NCI-H146 treated with DMSO at 0.1 percent for 48 hours (cell line): ENCODE data around the gene DHRS2.
"Not testable (repeated sequence)": the region's sequence is repeated elsewhere in the genome, so short reads cannot be mapped to it uniquely, and the experiment has no call there.

ENCODE experiments used
- DNase-seq: peaks from one replicate; lab custom pipeline; 2025; ENCODE audit not compliant: unreplicated experiment; lab: John Stamatoyannopoulos, UW

DHRS2 gene, protein sequence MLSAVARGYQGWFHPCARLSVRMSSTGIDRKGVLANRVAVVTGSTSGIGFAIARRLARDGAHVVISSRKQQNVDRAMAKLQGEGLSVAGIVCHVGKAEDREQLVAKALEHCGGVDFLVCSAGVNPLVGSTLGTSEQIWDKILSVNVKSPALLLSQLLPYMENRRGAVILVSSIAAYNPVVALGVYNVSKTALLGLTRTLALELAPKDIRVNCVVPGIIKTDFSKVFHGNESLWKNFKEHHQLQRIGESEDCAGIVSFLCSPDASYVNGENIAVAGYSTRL

GRCh38 chr14:23636317-23637211 lies at the start of gene DHRS2:
Gene DHRS2 (plus strand): TSS chr14:23636364. CDS start chr14:23638865, 2,501 bp downstream.
- DNase-seq = no peak

GRCh38 chr14:23588884-23589598 lies 47.1 kb upstream of the DHRS2 start:
- peak; percentile 69 for DNase-seq

DNA sequence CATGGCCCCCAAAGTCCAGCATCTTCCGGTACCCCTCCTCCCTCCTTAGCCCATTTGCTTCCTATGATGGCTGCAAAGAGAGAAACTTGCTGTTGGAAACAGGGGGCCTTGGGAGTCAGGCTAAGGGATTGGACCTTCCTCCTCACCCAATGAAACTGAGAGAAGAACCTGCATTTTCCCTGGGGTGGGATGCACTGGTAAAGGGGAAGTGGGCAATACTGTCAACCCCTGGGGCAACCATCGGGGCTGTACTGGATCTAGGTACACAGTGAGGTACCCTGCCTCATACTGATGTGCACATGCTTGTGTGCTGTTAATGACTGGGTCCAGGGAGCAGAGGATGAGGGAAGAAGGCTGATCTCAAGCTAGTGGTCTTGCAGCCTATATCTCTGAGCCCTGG lies 46.6 kb upstream of the DHRS2 start:
- no peak for DNase-seq

- DNase-seq = no peak
These were observed 46.0 kb upstream of the DHRS2 start for GRCh38 chr14:23590198-23590597.

DNA sequence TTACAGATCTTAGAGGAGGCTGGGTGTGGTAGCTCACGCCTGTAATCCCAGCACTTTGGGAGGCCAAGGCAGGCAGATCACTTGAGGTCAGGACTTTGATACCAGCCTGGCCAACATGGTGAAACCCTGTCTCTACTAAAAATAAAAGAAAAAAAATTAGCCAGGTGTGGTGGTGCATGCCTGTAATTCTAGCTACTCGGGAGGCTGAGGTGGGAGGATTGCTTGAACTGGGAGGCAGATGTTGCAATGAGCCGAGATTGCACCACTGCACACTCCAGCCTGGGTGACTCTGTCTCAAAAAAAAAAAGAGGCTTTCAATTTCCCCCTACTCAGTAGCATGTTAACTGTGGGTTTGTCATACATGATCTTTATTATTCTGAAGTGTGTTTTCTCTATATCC lies 42.0 kb upstream of the DHRS2 start:
- DNase-seq = not testable (repeated sequence)

DNA sequence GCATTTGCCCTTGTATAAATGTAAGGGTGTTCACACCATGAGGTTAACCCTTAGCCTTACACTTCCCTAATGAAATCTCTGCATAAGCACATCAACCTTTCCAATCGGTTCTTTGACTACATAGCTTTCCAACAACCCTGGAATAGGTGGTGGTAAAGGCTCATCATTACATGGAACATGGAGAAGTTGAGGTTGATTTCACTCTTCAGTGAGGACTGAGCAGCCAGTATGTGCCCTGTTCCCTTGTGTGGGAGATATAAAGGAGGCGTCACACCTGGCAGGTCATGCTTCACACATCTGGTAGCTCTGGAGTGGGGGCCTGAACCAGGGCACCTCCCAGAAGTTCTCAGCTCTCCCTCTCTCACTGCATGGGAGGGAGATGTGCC lies 35.8 kb upstream of the DHRS2 start:
- no peak for DNase-seq

DNA sequence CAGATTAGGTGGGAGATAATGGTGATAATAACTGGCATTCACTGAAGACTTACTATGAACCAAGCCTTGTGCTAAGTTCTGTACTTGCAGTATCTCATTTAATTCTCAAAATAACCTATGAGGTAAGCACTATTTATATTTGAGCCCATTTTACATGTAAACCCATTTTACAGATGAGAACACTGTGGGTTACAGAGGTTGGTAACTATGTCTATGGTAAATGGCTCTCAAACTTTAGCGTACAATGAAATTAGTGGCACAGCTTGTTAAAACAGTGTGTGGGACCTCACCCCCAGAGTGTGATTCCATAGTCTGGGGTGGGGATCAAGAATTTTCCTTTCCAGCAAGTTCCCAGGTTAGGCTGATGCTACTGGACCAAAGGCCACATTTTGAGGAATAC lies 35.4 kb upstream of the DHRS2 start:
- DNase-seq = no peak

- no peak for DNase-seq
These were observed 34.7 kb upstream of the DHRS2 start for GRCh38 chr14:23601424-23601823.

DNA sequence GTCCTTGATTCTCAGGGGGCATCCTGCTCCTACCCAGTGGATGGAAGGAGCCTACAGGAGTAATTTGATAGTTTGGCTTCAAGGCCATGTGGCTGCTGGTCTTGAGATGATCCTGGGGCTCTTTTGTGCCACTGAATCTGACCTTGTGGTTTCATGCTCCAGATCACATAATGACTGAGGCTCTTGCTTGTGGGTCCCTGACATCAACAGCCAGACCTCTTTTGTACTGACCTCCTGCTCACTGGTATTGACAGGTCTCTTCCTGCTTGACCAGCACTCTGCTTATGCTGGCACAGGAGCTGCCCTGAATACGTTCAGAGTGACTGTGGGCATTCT lies 34.4 kb upstream of the DHRS2 start:
- no peak for DNase-seq

DNA sequence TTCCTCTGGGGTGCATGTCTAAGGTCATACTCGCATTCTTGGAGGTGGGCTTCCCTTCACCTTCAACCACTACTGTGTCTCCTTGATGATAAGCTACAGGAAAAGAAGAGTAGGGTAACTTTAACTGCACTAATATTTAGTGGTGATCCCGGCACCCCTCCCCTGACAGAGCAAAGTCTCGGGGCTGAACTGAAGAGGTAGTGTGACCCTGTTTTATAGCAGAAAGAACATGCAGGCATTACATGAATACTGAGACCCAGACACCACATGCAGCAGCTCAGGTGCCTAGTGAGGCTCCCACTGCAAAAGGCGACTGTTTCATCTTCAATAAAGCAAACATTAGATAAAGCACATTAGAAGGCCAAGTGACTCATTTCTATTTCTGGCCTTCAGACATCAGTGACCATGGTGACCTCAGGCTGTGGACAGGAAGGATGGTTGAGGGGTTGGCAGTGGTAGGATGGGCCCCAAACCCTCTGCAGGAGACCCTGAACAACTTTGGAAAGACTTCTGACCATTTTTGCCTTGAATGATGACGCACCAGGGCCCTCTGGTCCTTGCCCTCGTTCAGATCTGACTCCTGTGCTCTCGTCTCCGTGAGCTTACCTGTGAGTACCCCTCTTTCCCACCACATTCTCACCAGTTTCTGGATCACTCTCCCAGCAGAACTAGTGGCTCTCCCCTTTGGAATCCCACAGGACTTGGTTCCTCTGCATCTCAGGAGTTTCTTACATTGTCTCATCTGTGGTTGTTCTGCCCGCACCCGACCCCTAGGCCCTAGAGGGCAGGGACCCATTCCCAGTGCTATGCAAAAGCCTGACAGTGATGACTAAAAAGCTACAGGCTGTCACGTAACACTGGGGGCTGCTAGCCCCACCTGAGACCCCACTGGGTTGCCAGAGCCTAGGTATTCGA lies 33.7 kb upstream of the DHRS2 start:
- no peak for DNase-seq

GRCh38 chr14:23603103-23603502 lies 33.1 kb upstream of the DHRS2 start:
- no peak for DNase-seq

DNA sequence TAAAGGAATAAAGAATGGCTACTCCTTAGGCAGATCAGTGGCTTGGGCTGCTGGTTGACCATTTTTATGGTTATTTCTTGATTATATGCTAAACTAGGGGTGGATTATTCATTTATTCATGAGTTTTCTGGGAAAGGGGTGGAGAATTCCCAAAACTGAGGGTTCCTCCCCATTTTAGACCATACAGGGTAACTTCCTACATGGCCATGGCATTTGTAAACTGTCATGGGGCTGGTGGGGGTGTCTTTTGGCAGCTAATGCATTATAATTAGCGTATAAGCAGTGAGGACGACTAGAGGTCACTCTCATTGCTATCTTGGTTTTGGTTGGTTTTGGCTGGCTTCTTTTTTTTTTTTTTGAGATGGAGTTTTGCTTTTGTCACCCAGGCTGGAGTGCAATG lies 32.0 kb upstream of the DHRS2 start:
- DNase-seq = no peak

DNA sequence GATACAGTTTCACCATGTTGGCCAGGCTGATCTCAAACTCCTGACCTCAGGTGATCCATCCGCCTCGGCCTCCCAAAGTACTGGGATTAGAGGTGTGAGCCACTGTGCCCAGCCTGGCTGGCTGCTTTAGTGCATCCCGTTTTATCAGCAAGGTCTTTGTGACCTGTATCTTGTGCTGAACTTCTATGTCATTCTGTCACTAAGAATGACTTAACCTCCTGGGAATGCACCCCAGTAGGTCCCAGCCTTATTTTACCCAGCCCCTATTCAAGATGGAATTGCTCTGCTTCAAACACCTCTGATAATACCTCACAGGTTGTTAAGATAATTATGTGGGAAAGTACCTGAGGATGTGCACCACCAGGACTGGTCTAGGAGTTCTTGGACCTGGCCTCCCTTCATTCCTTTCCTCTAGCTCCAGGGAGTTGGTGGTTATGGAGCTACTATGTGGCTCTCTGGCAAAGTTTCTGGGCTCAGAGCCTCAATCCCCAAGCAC lies 31.4 kb upstream of the DHRS2 start:
- DNase-seq = no peak

GRCh38 chr14:23605931-23606585 lies 30.1 kb upstream of the DHRS2 start:
- no peak for DNase-seq

DNA sequence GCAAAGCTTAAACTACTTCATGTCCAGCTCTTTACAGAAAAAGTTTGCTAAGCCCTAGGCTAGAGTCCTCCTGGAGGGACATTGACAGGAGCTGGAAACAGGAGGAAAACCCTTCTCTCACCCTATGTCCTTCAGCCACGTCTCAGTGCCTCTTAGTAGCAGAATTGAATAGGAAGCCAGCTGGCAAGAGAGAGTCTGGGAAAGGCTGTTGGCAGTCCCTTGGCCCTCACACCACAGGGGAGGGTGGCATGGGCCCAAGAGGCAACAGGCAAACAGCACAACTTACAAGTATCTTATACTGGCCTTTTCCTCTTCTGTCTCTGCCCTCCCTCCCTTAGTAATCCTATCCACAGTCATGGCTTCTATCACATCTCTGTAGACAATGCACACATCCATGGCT lies 27.7 kb upstream of the DHRS2 start:
- DNase-seq = no peak

DNA sequence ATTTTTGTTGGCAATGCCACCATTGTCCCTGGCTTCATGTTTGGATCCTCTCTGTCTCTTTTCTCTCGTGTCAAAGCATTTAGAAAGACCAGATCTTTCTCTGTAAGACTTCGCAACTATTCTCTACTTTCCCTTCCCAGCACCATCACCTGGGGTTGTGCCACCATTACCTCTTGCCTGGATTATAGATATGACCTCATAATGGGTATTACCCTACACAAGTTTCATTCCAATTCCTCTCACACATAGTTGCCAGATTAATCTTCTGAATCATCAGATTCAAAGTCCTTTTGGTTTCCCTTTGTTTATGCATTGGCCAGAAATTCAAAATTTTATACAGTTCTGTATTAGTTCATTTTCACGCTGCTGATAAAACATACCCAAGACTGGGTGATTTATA lies 27.2 kb upstream of the DHRS2 start:
- no peak for DNase-seq

GRCh38 chr14:23609411-23610089 lies 26.6 kb upstream of the DHRS2 start:
- DNase-seq = not testable (repeated sequence)

DNA sequence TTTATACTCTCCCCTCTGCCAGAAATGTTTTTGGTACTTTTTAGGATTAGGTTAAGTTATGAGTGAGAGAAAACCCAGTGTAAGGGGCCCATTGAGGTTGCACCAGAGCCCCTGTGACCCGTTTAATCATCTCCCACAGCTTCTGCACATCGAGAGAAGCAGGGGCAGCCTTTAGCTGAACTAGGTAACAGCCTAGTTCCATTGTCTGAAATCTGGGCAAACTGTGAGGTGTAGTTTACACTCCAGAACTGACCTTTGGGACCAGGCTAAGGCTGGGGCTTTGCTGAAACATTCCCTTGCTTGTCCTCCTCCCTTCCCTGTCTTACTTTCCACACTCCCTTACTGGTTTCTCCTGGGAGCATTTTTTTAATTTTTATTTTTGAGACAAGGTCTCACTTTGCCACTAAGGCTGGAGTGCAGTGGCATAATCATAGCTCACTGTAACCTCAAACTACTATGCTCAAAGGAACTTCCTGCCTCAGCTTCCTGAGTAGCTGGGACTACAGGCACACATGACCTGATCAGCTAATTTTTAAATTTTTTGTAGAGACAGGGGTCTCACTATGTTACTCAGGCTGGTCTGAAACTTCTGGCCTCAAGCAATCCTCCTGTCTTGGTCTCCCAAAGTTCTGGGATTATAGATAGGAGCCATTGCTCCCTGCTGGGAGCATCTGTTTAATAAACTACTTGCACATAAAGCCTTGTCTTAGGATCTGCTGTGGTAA lies 25.9 kb upstream of the DHRS2 start:
- DNase-seq = no peak

GRCh38 chr14:23610815-23611289 lies 25.3 kb upstream of the DHRS2 start:
- no peak for DNase-seq
